ENCODE results near the gene GSK3A.

Gene GSK3A

DNA sequence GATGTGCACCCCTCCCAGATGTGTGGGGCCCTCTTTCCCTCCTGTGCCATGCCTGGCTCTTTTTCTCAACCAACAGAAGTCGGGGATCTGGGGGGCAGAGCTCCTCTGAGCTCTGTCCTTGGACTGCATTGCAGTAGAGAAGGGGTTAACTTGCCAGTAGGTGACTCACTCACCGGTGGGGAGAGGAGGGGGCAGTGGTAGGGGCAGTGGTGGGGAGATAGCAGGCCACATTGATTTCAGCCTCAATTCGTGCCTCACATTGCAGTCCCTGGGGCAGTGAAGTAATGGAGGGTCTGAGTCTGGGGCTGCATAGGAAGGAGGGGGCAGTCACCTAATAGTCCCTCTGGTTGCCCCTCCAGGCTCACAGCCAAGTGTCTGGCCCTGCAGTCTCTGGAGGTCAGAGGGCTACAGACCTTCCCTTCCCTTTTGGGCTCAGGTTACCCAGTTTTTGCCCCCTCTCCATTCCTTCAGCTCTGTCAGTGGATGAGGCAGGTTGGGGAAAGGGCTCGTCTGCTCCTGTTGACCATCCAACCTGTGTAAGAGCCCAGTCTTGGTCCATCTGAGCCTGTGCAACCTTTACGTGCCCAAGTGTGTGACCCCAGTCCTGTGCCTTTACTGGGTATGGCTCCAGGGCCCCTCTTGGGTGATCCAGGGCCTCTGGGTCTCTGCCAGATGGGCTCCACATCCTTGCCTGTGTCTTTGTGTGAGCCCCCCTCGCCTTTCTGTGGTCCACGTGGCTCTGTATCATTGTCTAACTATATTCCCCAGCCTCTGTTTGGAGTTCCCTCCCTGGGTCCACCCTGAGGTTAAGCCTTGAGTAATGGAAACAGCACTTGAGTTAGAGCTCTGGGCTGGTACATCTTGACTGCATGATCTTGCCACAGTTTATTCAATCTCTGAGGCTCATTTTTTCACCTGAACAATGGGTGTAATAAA lies 39.7 kb upstream of the GSK3A start:
- Histone ChIP-seq H3K27ac (ENCODE audit: low read length) (no peak overlapping the region), H3K79me2 (ENCODE audit: low read length) (peaks cover 22% of the 10 kb centered on the region), H4K20me1 (ENCODE audit: insufficient read depth, low read length) (peaks cover 16% of the 10 kb centered on the region), H3K36me3 (replicated peaks; ENCODE audit: low read depth, low read length) (no peaks in the 10 kb centered on the region), H3K27me3 (ENCODE audit: low read depth, low read length) (no peaks in the 10 kb centered on the region), H3K9me3 (ENCODE audit: insufficient read depth, low read length) (no peaks in the 10 kb centered on the region), H3K4me2 (ENCODE audit: low read length) (peak overlapping the region; percentile 96), H3K4me3 (ENCODE audit: low read length) (peak overlapping the region; percentile 85), H3K9ac (ENCODE audit: low read length) (peak overlapping the region; percentile 95), H2AFZ (ENCODE audit: low read depth, low read length) (no peak overlapping the region), H3K4me1 (ENCODE audit: low read length) (peaks cover 50% of the 10 kb centered on the region)
- TF ChIP-seq EZH2phosphoT487 (IDR thresholded peaks at IDR 0.05; ENCODE audit: low read depth) (no peak), CTCF (IDR thresholded peaks at IDR 0.05; ENCODE audit: low read depth, low read length) (no peak)

- peak overlapping the region; percentile 96 for H3K4me2 ChIP-seq (ENCODE audit: low read length)
- H3K4me1 ChIP-seq (ENCODE audit: low read length), result peaks cover 56% of the 10 kb centered on the region
- H3K27me3 ChIP-seq (ENCODE audit: low read depth, low read length), result no peaks in the 10 kb centered on the region
- H3K79me2 ChIP-seq (ENCODE audit: low read length), result peaks cover 22% of the 10 kb centered on the region
- TF ChIP-seq CTCF (IDR thresholded peaks at IDR 0.05; ENCODE audit: low read depth, low read length) (no peak), EZH2phosphoT487 (IDR thresholded peaks at IDR 0.05; ENCODE audit: low read depth) (no peak)
- no peaks in the 10 kb centered on the region for H3K9me3 ChIP-seq (ENCODE audit: insufficient read depth, low read length)
- no peak overlapping the region for H3K27ac ChIP-seq (ENCODE audit: low read length)
- H4K20me1 ChIP-seq (ENCODE audit: insufficient read depth, low read length), result peaks cover 16% of the 10 kb centered on the region
- no peaks in the 10 kb centered on the region for H3K36me3 ChIP-seq (replicated peaks; ENCODE audit: low read depth, low read length)
- H3K9ac ChIP-seq (ENCODE audit: low read length), result peak overlapping the region; percentile 95
- no peak overlapping the region for H2AFZ ChIP-seq (ENCODE audit: low read depth, low read length)
- peak overlapping the region; percentile 85 for H3K4me3 ChIP-seq (ENCODE audit: low read length)
Observed at GRCh38 chr19:42281146-42281826, 38.9 kb upstream of the GSK3A start.

- Histone ChIP-seq H4K20me1 (ENCODE audit: insufficient read depth, low read length) (peaks cover 12% of the 10 kb centered on the region), H3K4me2 (ENCODE audit: low read length) (peak overlapping the region; percentile 96), H3K36me3 (replicated peaks; ENCODE audit: low read depth, low read length) (no peaks in the 10 kb centered on the region), H3K27ac (ENCODE audit: low read length) (peak overlapping the region; percentile 81), H3K27me3 (ENCODE audit: low read depth, low read length) (no peaks in the 10 kb centered on the region), H3K9ac (ENCODE audit: low read length) (peak overlapping the region; percentile 95), H2AFZ (ENCODE audit: low read depth, low read length) (no peak overlapping the region), H3K79me2 (ENCODE audit: low read length) (peaks cover 17% of the 10 kb centered on the region), H3K4me3 (ENCODE audit: low read length) (peak overlapping the region; percentile 85), H3K4me1 (ENCODE audit: low read length) (peaks cover 56% of the 10 kb centered on the region), H3K9me3 (ENCODE audit: insufficient read depth, low read length) (no peaks in the 10 kb centered on the region)
- TF ChIP-seq CTCF (IDR thresholded peaks at IDR 0.05; ENCODE audit: low read depth, low read length) (no peak), EZH2phosphoT487 (IDR thresholded peaks at IDR 0.05; ENCODE audit: low read depth) (no peak)
Observed at GRCh38 chr19:42280815-42281145, 38.4 kb upstream of the GSK3A start.
